Gastroesophageal sphincter (tissue), 3 donors: ENCODE measurements around the gene MYADM.
"Not testable (repeated sequence)": the region's sequence is repeated elsewhere in the genome, so short reads cannot be mapped to it uniquely, and the experiment has no call there.

Experiments used
- EP300 ChIP-seq: sonication (generic); formaldehyde crosslinking; IDR thresholded peaks from one replicate; pipeline ENCODE4 v1.6.1; 2017; ENCODE audit warnings: antibody characterized with exemption, mild to moderate bottlenecking
- POLR2A ChIP-seq, 2 donors: fragments of 450-650 bp; IDR thresholded peaks; one replicate each; pipeline ENCODE4 v1.6.1; 2017; ENCODE audit warnings: antibody characterized with exemption in 2 of 2, mild to moderate bottlenecking in 2 of 2, moderate library complexity in 1 of 2
- POLR2AphosphoS5 ChIP-seq: sonication (generic); formaldehyde crosslinking; IDR thresholded peaks from one replicate; pipeline ENCODE4 v1.6.1; 2017; ENCODE audit warnings: antibody characterized with exemption
- TF ChIP-seq, protein P1 (sequence below), 4 experiments: fragments of 200-600 bp in 2 of 4; fragments of 450-650 bp in 2 of 4; sonication (generic) in 1 of 4; IDR thresholded peaks; one replicate each; pipeline ENCODE4 v1.5.1; 2017 to 2019; ENCODE audit warnings: antibody characterized with exemption in 4 of 4, mild to moderate bottlenecking in 2 of 4, moderate library complexity in 2 of 4

DNA sequence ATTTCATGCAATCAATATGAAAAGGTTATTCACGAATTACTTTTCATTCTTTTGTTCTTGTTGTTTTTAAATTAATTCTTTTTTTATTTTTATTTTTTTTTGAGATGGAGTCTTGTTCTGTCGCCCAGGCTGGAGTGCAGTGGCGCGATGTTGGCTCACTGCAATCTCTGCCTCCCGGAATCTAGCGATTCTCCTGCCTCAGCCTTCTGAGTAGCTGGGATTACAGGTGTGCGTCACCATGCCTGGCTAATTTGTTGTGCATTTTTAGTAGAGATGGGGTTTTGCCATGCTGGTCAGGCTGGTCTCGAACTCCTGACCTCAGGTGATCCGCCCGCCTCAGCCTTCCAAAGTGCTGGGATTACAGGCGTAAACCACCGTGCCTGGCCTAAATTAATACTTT lies 27.4 kb upstream of the MYADM start:
- TF ChIP-seq POLR2A (IDR thresholded peaks at IDR 0.05); POLR2AphosphoS5; EP300: not testable (repeated sequence)
- TF ChIP-seq, protein P1, sequence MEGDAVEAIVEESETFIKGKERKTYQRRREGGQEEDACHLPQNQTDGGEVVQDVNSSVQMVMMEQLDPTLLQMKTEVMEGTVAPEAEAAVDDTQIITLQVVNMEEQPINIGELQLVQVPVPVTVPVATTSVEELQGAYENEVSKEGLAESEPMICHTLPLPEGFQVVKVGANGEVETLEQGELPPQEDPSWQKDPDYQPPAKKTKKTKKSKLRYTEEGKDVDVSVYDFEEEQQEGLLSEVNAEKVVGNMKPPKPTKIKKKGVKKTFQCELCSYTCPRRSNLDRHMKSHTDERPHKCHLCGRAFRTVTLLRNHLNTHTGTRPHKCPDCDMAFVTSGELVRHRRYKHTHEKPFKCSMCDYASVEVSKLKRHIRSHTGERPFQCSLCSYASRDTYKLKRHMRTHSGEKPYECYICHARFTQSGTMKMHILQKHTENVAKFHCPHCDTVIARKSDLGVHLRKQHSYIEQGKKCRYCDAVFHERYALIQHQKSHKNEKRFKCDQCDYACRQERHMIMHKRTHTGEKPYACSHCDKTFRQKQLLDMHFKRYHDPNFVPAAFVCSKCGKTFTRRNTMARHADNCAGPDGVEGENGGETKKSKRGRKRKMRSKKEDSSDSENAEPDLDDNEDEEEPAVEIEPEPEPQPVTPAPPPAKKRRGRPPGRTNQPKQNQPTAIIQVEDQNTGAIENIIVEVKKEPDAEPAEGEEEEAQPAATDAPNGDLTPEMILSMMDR (IDR thresholded peaks at IDR 0.05): not testable (repeated sequence)
